GM19023 (cell line): Measurements from ENCODE around the gene HLCS.

ENCODE experiments used
- ATAC-seq: cut with Tn5 transposase; IDR thresholded peaks from one replicate; pipeline ENCODE4 v1.9.1; 2021; ENCODE audit warnings: mild to moderate bottlenecking, moderate library complexity; ENCODE audit not compliant: unreplicated experiment

Gene HLCS

GRCh38 chr21:36749935-36750575 lies 216.4 kb downstream of the HLCS start:
- ATAC-seq = no peak

GRCh38 chr21:36747815-36748383 lies 218.6 kb downstream of the HLCS start:
- no peak for ATAC-seq

- no peak for ATAC-seq
These were observed 219.2 kb downstream of the HLCS start for GRCh38 chr21:36747041-36747814.

GRCh38 chr21:36745459-36745858 lies 221.0 kb downstream of the HLCS start:
- ATAC-seq = no peak

- no peak for ATAC-seq
These were observed 221.8 kb downstream of the HLCS start for GRCh38 chr21:36744560-36745231.

- no peak for ATAC-seq
These were observed 222.3 kb downstream of the HLCS start for GRCh38 chr21:36744190-36744559.

- no peak for ATAC-seq
These were observed 223.0 kb downstream of the HLCS start for GRCh38 chr21:36743446-36743845.

GRCh38 chr21:36743008-36743407 lies 223.5 kb downstream of the HLCS start:
- ATAC-seq = no peak

GRCh38 chr21:36741506-36741905 lies 225.0 kb downstream of the HLCS start:
- no peak for ATAC-seq

GRCh38 chr21:36738489-36739126 lies 227.9 kb downstream of the HLCS start:
- ATAC-seq = no peak

GRCh38 chr21:36735724-36736320 lies 230.6 kb downstream of the HLCS start:
- ATAC-seq = no peak

- ATAC-seq = no peak
These were observed 231.3 kb downstream of the HLCS start for GRCh38 chr21:36735201-36735515.

- no peak for ATAC-seq
These were observed 231.9 kb downstream of the HLCS start for GRCh38 chr21:36734367-36735200.

- ATAC-seq = no peak
These were observed 232.6 kb downstream of the HLCS start for GRCh38 chr21:36733857-36734256.

- no peak for ATAC-seq
These were observed 233.7 kb downstream of the HLCS start for GRCh38 chr21:36732761-36733160.

- no peak for ATAC-seq
These were observed 234.3 kb downstream of the HLCS start for GRCh38 chr21:36732217-36732616.

- no peak for ATAC-seq
These were observed 235.9 kb downstream of the HLCS start for GRCh38 chr21:36730291-36731281.

GRCh38 chr21:36729310-36729970 lies 237.0 kb downstream of the HLCS start:
- ATAC-seq = no peak
